IMR-90 (cell line): ENCODE data around the gene KLRF2. TPM values are rescaled to one million over a fixed set of nuclear protein-coding genes. Genes with fewer than 3 reads are reported as not detected.

ENCODE experiments used
- ATAC-seq: fragments of 200-7000 bp; cut with Tn5 transposase; 2 replicates; pipeline ENCODE4 v1.9.1; 2020; ENCODE audit warnings: low read depth, mild to moderate bottlenecking, moderate library complexity
- BruUV-seq: library from RNA; stranded (reverse); fragments of 400-500 nt; replicated peaks from 2 replicates; lab custom pipeline; 2021; lab: Mats Ljungman, UMichigan
- CTCF ChIA-PET: fragments of 300-600 bp; formaldehyde crosslinking; extraction: SDS; loops from one replicate; lab custom pipeline; 2021; ENCODE audit warnings: antibody characterized with exemption; lab: Yijun Ruan, JAX
- POLR2A ChIA-PET: fragments of 300-600 bp; sonication (Branson Sonifier 250); formaldehyde crosslinking; loops from one replicate; lab custom pipeline; 2022; ENCODE audit warnings: antibody characterized with exemption; ENCODE audit not compliant: unreplicated experiment; lab: Charles Lee
- DNase-seq: peaks from one replicate; pipeline ENCODE4 v3.0.0; 2013
- H2AFZ ChIP-seq: replicated peaks from 2 replicates; pipeline ENCODE3; 2013; ENCODE audit warnings: low read length, mild to moderate bottlenecking; ENCODE audit not compliant: poor library complexity
- H2AK5ac ChIP-seq: 2 replicates; pipeline ENCODE4 v1.6.1; 2013; ENCODE audit warnings: low read depth, low read length, inconsistent platforms
- H2AK9ac ChIP-seq: replicated peaks from 2 replicates; pipeline ENCODE3; 2013; ENCODE audit warnings: mild to moderate bottlenecking, low read depth, low read length, moderate library complexity; ENCODE audit not compliant: poor library complexity
- H2BK120ac ChIP-seq: 2 replicates; pipeline ENCODE4 v1.6.1; 2013; ENCODE audit warnings: low read depth, low read length, inconsistent platforms
- H2BK15ac ChIP-seq: 3 replicates; pipeline ENCODE4 v1.6.1; 2013; ENCODE audit warnings: low read depth, low read length, inconsistent platforms
- H2BK20ac ChIP-seq: 2 replicates; pipeline ENCODE4 v1.6.1; 2013; ENCODE audit warnings: low read depth, mild to moderate bottlenecking, inconsistent platforms, low read length, moderate library complexity
- H2BK5ac ChIP-seq: 2 replicates; pipeline ENCODE4 v1.6.1; 2013; ENCODE audit warnings: mild to moderate bottlenecking, low read depth, low read length, inconsistent platforms; ENCODE audit not compliant: poor library complexity, severe bottlenecking
- H3K14ac ChIP-seq: replicated peaks from 2 replicates; pipeline ENCODE4 v1.6.1; 2013; ENCODE audit warnings: low read depth, low read length, inconsistent platforms
- H3K18ac ChIP-seq: 2 replicates; pipeline ENCODE4 v1.6.1; 2013; ENCODE audit warnings: low read depth, low read length, control low read depth
- H3K23ac ChIP-seq: 2 replicates; pipeline ENCODE4 v1.6.1; 2013; ENCODE audit warnings: low read depth, low read length, inconsistent platforms
- H3K27ac ChIP-seq: 2 replicates; pipeline ENCODE4 v1.5.1; 2013; ENCODE audit warnings: mild to moderate bottlenecking, control low read depth, low read length; ENCODE audit not compliant: insufficient read depth
- H3K27me3 ChIP-seq: 2 replicates; pipeline ENCODE4 v1.6.1; 2013; ENCODE audit warnings: low read length; ENCODE audit not compliant: control insufficient read depth, insufficient read depth
- H3K36me3 ChIP-seq: 2 replicates; pipeline ENCODE4 v1.6.1; 2013; ENCODE audit warnings: low read length, mixed read lengths; ENCODE audit not compliant: control insufficient read depth, insufficient read depth
- H3K4ac ChIP-seq: 2 replicates; pipeline ENCODE4 v1.6.1; 2013; ENCODE audit warnings: low read depth, low read length, inconsistent platforms
- H3K4me1 ChIP-seq: 2 replicates; pipeline ENCODE4 v1.6.1; 2013; ENCODE audit warnings: low read length, mixed read lengths; ENCODE audit not compliant: control insufficient read depth, insufficient read depth
- H3K4me2 ChIP-seq: 2 replicates; pipeline ENCODE4 v1.6.1; 2013; ENCODE audit warnings: low read depth, mild to moderate bottlenecking, control low read depth, low read length, moderate library complexity
- H3K4me3 ChIP-seq: 2 replicates; pipeline ENCODE4 v1.5.1; 2013; ENCODE audit warnings: low read depth, mild to moderate bottlenecking, control low read depth, low read length, moderate library complexity; ENCODE audit not compliant: insufficient read depth
- H3K56ac ChIP-seq: 2 replicates; pipeline ENCODE4 v1.6.1; 2013; ENCODE audit warnings: low read length, inconsistent platforms; ENCODE audit not compliant: insufficient read depth; ENCODE audit errors: extremely low read depth
- H3K79me1 ChIP-seq, 2 experiments: 2 replicates each; pipeline ENCODE4 v1.6.1; 2013; ENCODE audit warnings: low read length in 2 of 2, inconsistent platforms in 1 of 2, low read depth in 1 of 2
- H3K9ac ChIP-seq: 2 replicates; pipeline ENCODE4 v1.6.1; 2013; ENCODE audit warnings: low read depth, low read length, control low read depth
- H3K9me1 ChIP-seq: 2 replicates; pipeline ENCODE4 v1.6.1; 2013; ENCODE audit warnings: low read length, inconsistent platforms; ENCODE audit not compliant: insufficient read depth
- H3K9me3 ChIP-seq: 2 replicates; pipeline ENCODE4 v1.6.1; 2013; ENCODE audit warnings: low read length; ENCODE audit not compliant: control insufficient read depth, insufficient read depth
- H4K20me1 ChIP-seq: 2 replicates; pipeline ENCODE4 v1.6.1; 2013; ENCODE audit warnings: low read length, inconsistent platforms; ENCODE audit not compliant: insufficient read depth
- H4K5ac ChIP-seq: 2 replicates; pipeline ENCODE4 v1.6.1; 2013; ENCODE audit warnings: mild to moderate bottlenecking, low read depth, low read length, control low read depth
- H4K8ac ChIP-seq, 2 experiments: 2 replicates each; pipeline ENCODE4 v1.6.1; 2013; ENCODE audit warnings: low read depth in 2 of 2, low read length in 2 of 2, control low read depth in 1 of 2, inconsistent platforms in 1 of 2
- H4K91ac ChIP-seq: 2 replicates; pipeline ENCODE4 v1.6.1; 2013; ENCODE audit warnings: low read depth, low read length, inconsistent platforms; ENCODE audit not compliant: insufficient read depth
- BHLHE40 ChIP-seq: fragments of 150-350 bp; IDR thresholded peaks from 2 replicates; pipeline ENCODE4 v1.6.1; 2016; ENCODE audit warnings: mild to moderate bottlenecking, low read depth, low read length
- CEBPB ChIP-seq: IDR thresholded peaks from 2 replicates; pipeline ENCODE4 v1.6.1; 2012; ENCODE audit warnings: low read depth, low read length, improper control_type of control experiment
- CTCF ChIP-seq: conservative IDR thresholded peaks from 2 replicates; pipeline ENCODE4 v1.5.1; 2012; ENCODE audit warnings: mild to moderate bottlenecking, low read depth, low read length, improper control_type of control experiment
- ELK1 ChIP-seq: fragments of 150-350 bp; IDR thresholded peaks from 2 replicates; pipeline ENCODE4 v1.6.1; 2016; ENCODE audit warnings: low read depth, mild to moderate bottlenecking, low read length, moderate library complexity, borderline replicate concordance
- FOS ChIP-seq: fragments of 150-350 bp; IDR thresholded peaks from 2 replicates; pipeline ENCODE4 v1.6.1; 2016; ENCODE audit warnings: low read depth, low read length
- MAFK ChIP-seq: IDR thresholded peaks from 2 replicates; pipeline ENCODE4 v1.6.1; 2012; ENCODE audit warnings: low read depth, low read length, improper control_type of control experiment
- MXI1 ChIP-seq: IDR thresholded peaks from 2 replicates; pipeline ENCODE4 v1.6.1; 2012; ENCODE audit warnings: low read depth, mild to moderate bottlenecking, low read length, moderate library complexity, borderline replicate concordance
- NFE2L2 ChIP-seq: fragments of 150-350 bp; IDR thresholded peaks from 2 replicates; pipeline ENCODE4 v1.6.1; 2016; ENCODE audit warnings: low read depth, mild to moderate bottlenecking, low read length
- RAD21 ChIP-seq: IDR thresholded peaks from 2 replicates; pipeline ENCODE4 v1.6.1; 2012; ENCODE audit warnings: low read length, improper control_type of control experiment
- RCOR1 ChIP-seq: IDR thresholded peaks from 2 replicates; pipeline ENCODE4 v1.6.1; 2012; ENCODE audit warnings: mild to moderate bottlenecking, low read length, improper control_type of control experiment; ENCODE audit not compliant: insufficient replicate concordance
- RFX5 ChIP-seq: IDR thresholded peaks from 2 replicates; pipeline ENCODE4 v1.8.0; 2012; ENCODE audit warnings: low read depth, mild to moderate bottlenecking, low read length, moderate library complexity
- WGBS, 2 experiments: methylation state at CpG; one replicate each; pipeline versions ENCODE4 v1.1.5 to v1.1.7; 2013; ENCODE audit warnings: missing lambda C conversion rate in 2 of 2; ENCODE audit not compliant: insufficient read length in 1 of 2; ENCODE audit errors: extremely low coverage in 2 of 2; 5-methylcytosine and 5-hydroxymethylcytosine counted together
- dilution Hi-C: fragments of 300-500 bp; cut with HindIII; formaldehyde crosslinking; loops from one replicate; pipeline ENCODE4 v1.14.3; 2018; ENCODE audit warnings: low sequenced_read_pairs; ENCODE audit not compliant: unreplicated experiment
- in situ Hi-C: fragments of 300-500 bp; cut with MboI; formaldehyde crosslinking; loops from 3 replicates; pipeline ENCODE4 v1.14.3; 2019; ENCODE audit warnings: low sequenced_read_pairs, inconsistent platforms, mixed read lengths
- intact Hi-C: fragments of 100-400 bp; cut with micrococcal nuclease; formaldehyde crosslinking; loops from 2 replicates; pipeline ENCODE4 v1.10.0; 2022
- polyA plus RNA-seq, 3 experiments: library from polyadenylated mRNA; depleted of rRNA; stranded (reverse); fragments of >200 nt; gene quantifications; 2 replicates each; pipeline ENCODE4 v1.2.3, GENCODE V29; 2012; ENCODE audit warnings: low replicate concordance in 1 of 3
- total RNA-seq: library from RNA; depleted of rRNA; stranded (reverse); fragments of >200 nt; gene quantifications from 2 replicates; pipeline ENCODE4 v1.2.3, GENCODE V29; 2012

The KLRF2 gene
- total and polyA plus RNA-seq, 2 of the 4 experiments (the other 2 are of a cell fraction), result not detected

GRCh38 chr12:9899209-9899608, 17.9 kb downstream of the KLRF2 start:
- no CpG with 5 or more reads among the region's 2 CpGs for WGBS, 2 experiments

More at GRCh38 chr12:9899209-9899608, 17.9 kb downstream of the KLRF2 start:
- H2AK9ac ChIP-seq, result no peak overlapping the region
- no peaks in the 10 kb centered on the region for H3K36me3 ChIP-seq
- POLR2A ChIA-PET, result no interaction called here
- H2AFZ ChIP-seq, result no peak overlapping the region
- no peaks in the 10 kb centered on the region; the same call in 1 of the 2 replicates for H3K27me3 ChIP-seq
- no peak overlapping the region for H3K27ac ChIP-seq
- H3K4me2 ChIP-seq, result no peak overlapping the region
- H4K91ac ChIP-seq, result no peak overlapping the region
- H4K5ac ChIP-seq, result no peak overlapping the region
- H3K4me1 ChIP-seq, result no peaks in the 10 kb centered on the region
- no peaks in the 10 kb centered on the region for H4K20me1 ChIP-seq
- H3K9me1 ChIP-seq, result no peaks in the 10 kb centered on the region
- intact Hi-C loops, result no loop called here
- dilution Hi-C loops, result no loop called here
- peaks cover 6% of the 10 kb centered on the region; the same call in 1 of the 2 replicates for H3K9me3 ChIP-seq
- ATAC-seq (no peak), DNase-seq (no peak)
- no peak overlapping the region for H2BK5ac ChIP-seq
- CTCF ChIA-PET, result no interaction called here
- no peak overlapping the region for H3K23ac ChIP-seq
- no peak overlapping the region for H3K4me3 ChIP-seq
- H3K4ac ChIP-seq, result no peak overlapping the region
- no peaks in the 10 kb centered on the region for H3K79me1 ChIP-seq
- no peak overlapping the region for H2BK20ac ChIP-seq
- H2BK15ac ChIP-seq, result no peak overlapping the region
- no peak overlapping the region for H3K56ac ChIP-seq
- H2AK5ac ChIP-seq, result no peak overlapping the region
- TF ChIP-seq RAD21 (no peak), FOS (no peak), NFE2L2 (no peak), MAFK (no peak), CTCF (no peak), RFX5 (no peak), ELK1 (no peak), MXI1 (no peak), RCOR1 (no peak), BHLHE40 (no peak), CEBPB (no peak)
- no peak overlapping the region for H3K14ac ChIP-seq
- in situ Hi-C loops, result no loop called here
- H4K8ac ChIP-seq, result no peak overlapping the region
- no peak overlapping the region for H3K9ac ChIP-seq
- BruUV-seq, result no TSS peak
- H3K18ac ChIP-seq, result no peak overlapping the region
- no peak overlapping the region for H2BK120ac ChIP-seq
